ENCODE measurements around the gene ZSCAN5B.
"Not testable (repeated sequence)": the region's sequence is repeated elsewhere in the genome, so short reads cannot be mapped to it uniquely, and the experiment has no call there.

The ZSCAN5B gene

GRCh38 chr19:56177564-56178243 is 19.9 kb downstream of the ZSCAN5B start:
- TF ChIP-seq, protein P1, sequence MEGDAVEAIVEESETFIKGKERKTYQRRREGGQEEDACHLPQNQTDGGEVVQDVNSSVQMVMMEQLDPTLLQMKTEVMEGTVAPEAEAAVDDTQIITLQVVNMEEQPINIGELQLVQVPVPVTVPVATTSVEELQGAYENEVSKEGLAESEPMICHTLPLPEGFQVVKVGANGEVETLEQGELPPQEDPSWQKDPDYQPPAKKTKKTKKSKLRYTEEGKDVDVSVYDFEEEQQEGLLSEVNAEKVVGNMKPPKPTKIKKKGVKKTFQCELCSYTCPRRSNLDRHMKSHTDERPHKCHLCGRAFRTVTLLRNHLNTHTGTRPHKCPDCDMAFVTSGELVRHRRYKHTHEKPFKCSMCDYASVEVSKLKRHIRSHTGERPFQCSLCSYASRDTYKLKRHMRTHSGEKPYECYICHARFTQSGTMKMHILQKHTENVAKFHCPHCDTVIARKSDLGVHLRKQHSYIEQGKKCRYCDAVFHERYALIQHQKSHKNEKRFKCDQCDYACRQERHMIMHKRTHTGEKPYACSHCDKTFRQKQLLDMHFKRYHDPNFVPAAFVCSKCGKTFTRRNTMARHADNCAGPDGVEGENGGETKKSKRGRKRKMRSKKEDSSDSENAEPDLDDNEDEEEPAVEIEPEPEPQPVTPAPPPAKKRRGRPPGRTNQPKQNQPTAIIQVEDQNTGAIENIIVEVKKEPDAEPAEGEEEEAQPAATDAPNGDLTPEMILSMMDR (IDR thresholded peaks at IDR 0.05), result no peak

GRCh38 chr19:56176881-56177280 is 20.7 kb downstream of the ZSCAN5B start:
- TF ChIP-seq, protein P1 (IDR thresholded peaks at IDR 0.05), result no peak

DNA sequence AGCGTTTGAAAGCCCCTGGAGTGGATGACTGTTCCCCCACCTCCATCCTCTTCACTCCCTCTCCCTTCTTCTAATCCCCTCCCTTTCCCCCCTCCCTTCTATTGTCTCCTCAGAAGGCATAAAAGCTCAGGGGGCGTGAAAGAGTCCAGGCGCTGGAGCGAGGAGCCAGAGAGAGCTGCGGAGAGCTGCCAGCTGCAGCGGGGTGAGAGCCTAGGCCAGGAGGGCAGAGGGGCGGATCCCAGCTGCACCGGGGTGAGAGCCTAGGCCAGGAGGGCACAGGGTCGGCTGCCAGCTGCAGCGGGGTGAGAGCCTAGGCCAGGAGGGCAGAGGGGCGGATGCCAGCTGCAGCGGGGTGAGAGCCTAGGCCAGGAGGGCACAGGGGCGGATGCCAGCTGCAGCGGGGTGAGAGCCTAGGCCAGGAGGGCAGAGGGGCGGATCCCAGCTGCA is 21.7 kb downstream of the ZSCAN5B start, which contains the start of gene GALP:
Gene GALP (plus strand): TSS at position 148 of the 447 bp plus-strand sequence. CDS start 1,101 bp downstream, outside the sequence.
- TF ChIP-seq, protein P1 (IDR thresholded peaks at IDR 0.05), result not testable (repeated sequence)

DNA sequence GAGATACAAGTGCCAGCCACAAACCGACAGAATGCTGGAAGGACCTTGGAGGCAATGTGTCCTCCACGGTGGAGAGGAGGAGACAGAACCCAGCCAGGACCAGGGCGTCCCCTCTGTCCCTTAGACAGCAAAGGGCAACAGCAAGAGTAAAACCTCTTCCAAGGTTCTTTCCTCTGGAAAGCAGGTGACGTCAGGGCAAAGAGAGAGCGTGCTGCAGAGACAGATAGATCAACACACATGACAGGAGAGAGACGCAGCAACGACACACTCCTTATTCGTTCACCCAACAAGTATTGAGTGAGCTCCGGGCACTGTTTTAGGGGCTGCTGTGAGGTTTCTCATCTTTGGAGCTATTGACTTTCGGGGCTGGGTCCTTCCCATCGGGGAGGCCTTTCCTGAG is 23.0 kb downstream of the ZSCAN5B start:
- TF ChIP-seq, protein P1 (IDR thresholded peaks at IDR 0.05), result no peak

DNA sequence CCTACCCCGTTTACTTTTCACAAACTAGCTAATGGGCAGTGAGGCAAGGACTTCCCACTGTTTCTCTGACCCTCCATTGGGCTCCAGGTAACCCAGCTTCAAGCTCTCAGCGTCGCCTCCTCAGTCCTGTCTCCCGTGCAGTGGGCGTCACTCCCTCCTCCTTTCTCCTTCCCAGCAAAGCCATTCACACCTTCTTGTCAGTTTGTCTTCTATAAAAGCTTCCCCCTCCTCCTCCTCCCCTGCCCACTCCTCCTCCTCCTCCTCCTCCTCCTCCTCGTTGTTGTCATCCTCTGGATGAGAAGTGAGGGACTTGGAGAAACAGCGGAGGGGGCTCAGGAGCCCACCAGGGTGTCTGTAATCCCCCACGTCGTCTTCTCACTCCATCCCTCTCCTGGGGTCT is 23.5 kb downstream of the ZSCAN5B start:
- TF ChIP-seq, protein P1 (IDR thresholded peaks at IDR 0.05), result no peak

- TF ChIP-seq, protein P1 (IDR thresholded peaks at IDR 0.05), result no peak
These were observed 27.3 kb downstream of the ZSCAN5B start for GRCh38 chr19:56170261-56170660.

- TF ChIP-seq, protein P1 (IDR thresholded peaks at IDR 0.05), result no peak
These were observed 30.5 kb downstream of the ZSCAN5B start for GRCh38 chr19:56167064-56167578.

All from LNCAP (cell line).